RWPE2 (cell line): ENCODE measurements around the gene SLC44A1.
A peak's percentile ranks its signal among the peaks of the same experiment; 100 is the strongest.

Experiments
- ATAC-seq: fragments of 200-7000 bp; cut with Tn5 transposase; 3 replicates; pipeline ENCODE4 v1.9.1; 2021; ENCODE audit warnings: low read depth
- DNase-seq: peaks from one replicate; pipeline ENCODE4 v3.0.0-alpha.2; 2020; ENCODE audit warnings: low spot score
- H3K27ac ChIP-seq: fragments of 450-650 bp; 2 replicates; pipeline ENCODE4 v1.5.1; 2017; ENCODE audit warnings: mild to moderate bottlenecking; ENCODE audit not compliant: poor library complexity, severe bottlenecking
- H3K27me3 ChIP-seq: fragments of 250-450 bp; sonication (Bioruptor Pico); 2 replicates; pipeline ENCODE4 v1.5.1; 2021; ENCODE audit warnings: mild to moderate bottlenecking, moderate library complexity; ENCODE audit not compliant: insufficient read depth, poor library complexity, severe bottlenecking
- H3K36me3 ChIP-seq: fragments of 250-450 bp; sonication (Bioruptor Pico); 2 replicates; pipeline ENCODE4 v1.5.1; 2020; ENCODE audit warnings: low read depth, mild to moderate bottlenecking, moderate library complexity
- H3K4me1 ChIP-seq: fragments of 250-450 bp; sonication (Bioruptor Pico); 2 replicates; pipeline ENCODE4 v1.5.1; 2021; ENCODE audit warnings: mild to moderate bottlenecking, moderate library complexity; ENCODE audit not compliant: insufficient read depth, poor library complexity, severe bottlenecking
- H3K4me3 ChIP-seq: fragments of 250-450 bp; sonication (Bioruptor Pico); 2 replicates; pipeline ENCODE4 v1.5.1; 2021; ENCODE audit warnings: mild to moderate bottlenecking, moderate library complexity; ENCODE audit not compliant: severe bottlenecking
- H3K9me3 ChIP-seq: fragments of 250-450 bp; sonication (Bioruptor Pico); 2 replicates; pipeline ENCODE4 v1.5.1; 2021; ENCODE audit warnings: mild to moderate bottlenecking, moderate library complexity; ENCODE audit not compliant: severe bottlenecking
- TF ChIP-seq, protein P1 (sequence below): fragments of 450-650 bp; IDR thresholded peaks from one replicate; pipeline ENCODE4 v1.5.1; 2017; ENCODE audit warnings: mild to moderate bottlenecking, moderate library complexity; ENCODE audit not compliant: poor library complexity, severe bottlenecking

SLC44A1 gene

DNA sequence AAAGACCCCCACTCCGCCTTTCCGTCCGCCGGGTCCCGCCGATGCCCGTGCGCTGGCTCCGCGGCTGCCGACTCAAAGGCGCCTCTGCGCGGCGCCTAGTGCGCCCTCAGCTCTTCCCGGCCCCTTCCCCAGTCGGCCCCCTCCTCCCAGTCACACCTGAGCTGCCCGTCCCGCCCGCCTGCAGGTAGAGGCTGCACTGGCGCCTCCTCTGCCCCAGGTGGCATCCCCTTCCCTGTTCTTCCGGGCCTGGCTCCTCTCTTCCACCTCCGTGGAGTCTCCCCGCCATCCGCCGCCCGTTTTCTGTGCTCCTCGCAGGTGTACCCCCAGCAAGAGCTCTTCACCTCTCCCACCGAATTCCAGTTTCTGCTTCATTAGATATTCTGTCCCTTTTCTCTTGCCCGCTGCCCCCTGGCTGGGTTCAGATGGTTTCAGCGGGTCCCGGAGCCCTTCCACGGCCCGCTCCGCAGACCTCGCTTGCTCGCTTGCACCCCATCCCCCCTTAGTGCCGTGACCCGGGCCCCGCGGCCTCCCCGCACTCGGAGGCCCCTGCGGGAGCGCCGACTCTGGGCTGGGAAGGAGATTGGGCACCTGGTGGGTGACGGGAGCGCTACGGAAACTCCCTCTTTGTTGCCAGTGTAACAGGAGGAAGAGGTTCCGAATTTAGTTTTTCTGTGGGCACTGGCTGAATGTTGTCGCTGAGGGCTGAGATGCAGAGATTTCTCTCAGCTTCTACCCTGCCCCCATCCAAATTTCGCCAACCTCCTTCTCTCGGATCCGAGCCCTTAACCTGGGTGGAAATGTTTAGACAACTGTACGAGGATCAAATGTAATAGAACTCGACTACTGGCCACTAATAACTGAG is 809 bp downstream of the SLC44A1 start:
- no peaks in the 10 kb centered on the region for H3K9me3 ChIP-seq
- H3K4me1 ChIP-seq, result peaks cover 10% of the 10 kb centered on the region
- H3K36me3 ChIP-seq, result no peaks in the 10 kb centered on the region
- DNase-seq, result peak; percentile 83
- no peaks in the 10 kb centered on the region for H3K27me3 ChIP-seq
- peak overlapping the region; percentile 71 for H3K4me3 ChIP-seq
- TF ChIP-seq, protein P1, sequence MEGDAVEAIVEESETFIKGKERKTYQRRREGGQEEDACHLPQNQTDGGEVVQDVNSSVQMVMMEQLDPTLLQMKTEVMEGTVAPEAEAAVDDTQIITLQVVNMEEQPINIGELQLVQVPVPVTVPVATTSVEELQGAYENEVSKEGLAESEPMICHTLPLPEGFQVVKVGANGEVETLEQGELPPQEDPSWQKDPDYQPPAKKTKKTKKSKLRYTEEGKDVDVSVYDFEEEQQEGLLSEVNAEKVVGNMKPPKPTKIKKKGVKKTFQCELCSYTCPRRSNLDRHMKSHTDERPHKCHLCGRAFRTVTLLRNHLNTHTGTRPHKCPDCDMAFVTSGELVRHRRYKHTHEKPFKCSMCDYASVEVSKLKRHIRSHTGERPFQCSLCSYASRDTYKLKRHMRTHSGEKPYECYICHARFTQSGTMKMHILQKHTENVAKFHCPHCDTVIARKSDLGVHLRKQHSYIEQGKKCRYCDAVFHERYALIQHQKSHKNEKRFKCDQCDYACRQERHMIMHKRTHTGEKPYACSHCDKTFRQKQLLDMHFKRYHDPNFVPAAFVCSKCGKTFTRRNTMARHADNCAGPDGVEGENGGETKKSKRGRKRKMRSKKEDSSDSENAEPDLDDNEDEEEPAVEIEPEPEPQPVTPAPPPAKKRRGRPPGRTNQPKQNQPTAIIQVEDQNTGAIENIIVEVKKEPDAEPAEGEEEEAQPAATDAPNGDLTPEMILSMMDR, result peak; percentile 55
- ATAC-seq, result peak; percentile 71
- H3K27ac ChIP-seq, result peak overlapping the region; percentile 57

DNA sequence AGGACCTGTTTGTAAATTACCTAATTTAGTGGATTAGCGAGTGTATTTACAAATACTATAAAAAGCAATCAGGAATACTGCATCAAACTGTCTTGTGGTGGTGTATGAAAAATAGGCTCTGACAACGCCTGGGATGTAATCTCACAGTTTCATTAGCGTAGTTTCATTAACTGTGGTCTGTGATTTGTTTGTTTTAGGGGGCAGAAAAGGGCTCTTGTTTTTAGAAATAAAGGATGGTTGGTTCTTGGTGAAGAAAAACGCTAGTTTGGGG is 1.4 kb downstream of the SLC44A1 start:
- H3K4me3 ChIP-seq, result peak overlapping the region; percentile 71
- ATAC-seq (no peak), DNase-seq (no peak)
- peaks cover 10% of the 10 kb centered on the region for H3K4me1 ChIP-seq
- TF ChIP-seq, protein P1, result no peak
- H3K36me3 ChIP-seq, result no peaks in the 10 kb centered on the region
- no peaks in the 10 kb centered on the region for H3K9me3 ChIP-seq
- H3K27ac ChIP-seq, result peak overlapping the region; percentile 57
- H3K27me3 ChIP-seq, result no peaks in the 10 kb centered on the region

DNA sequence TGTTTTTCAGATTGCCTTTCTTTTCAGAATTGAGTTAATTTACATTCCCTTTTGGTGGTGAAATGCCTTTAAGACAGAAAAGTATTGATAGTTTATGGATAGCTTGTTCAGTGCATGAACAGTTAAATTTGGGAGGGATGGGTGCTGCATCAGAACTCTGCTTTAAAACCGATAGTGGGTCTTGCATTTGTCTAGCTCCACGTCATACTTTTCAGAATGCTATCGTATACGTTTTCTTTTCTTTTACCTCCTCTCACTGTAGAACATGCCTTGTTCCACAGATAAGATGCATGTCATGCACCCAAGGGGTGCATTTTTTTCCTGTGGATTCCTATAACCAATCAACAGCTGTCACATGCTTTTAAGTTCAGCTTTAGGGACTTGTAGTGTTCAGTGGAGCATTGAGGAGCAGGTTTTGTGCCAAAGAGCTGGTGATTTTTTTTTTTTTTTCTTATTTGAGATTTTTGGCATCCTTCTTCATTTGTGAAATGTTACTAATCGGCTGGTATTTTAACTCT is 2.3 kb downstream of the SLC44A1 start:
- ATAC-seq (no peak), DNase-seq (no peak)
- TF ChIP-seq, protein P1, result no peak
- Histone ChIP-seq H3K9me3 (no peaks in the 10 kb centered on the region), H3K4me1 (peaks cover 10% of the 10 kb centered on the region), H3K27me3 (no peaks in the 10 kb centered on the region), H3K27ac (no peak overlapping the region), H3K4me3 (peak overlapping the region; percentile 71), H3K36me3 (no peaks in the 10 kb centered on the region)

DNA sequence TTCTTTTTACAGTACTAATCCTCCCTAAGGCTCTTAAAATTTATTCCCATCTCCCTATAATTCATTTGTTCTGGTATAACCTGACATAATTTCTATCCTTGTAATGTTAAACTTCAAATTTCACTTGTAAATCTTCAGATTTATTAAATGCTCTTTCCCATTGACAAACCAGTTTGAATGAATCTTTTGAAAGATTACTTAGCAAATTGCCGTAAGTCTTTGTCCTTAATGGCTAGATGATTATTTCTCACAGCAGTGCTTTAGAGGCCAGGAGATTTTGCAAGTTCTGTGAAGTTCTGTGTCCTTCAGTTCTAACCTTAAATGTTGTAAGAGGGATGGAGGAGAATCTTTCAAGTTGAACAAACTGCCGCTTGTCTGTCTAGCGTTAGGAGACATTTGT is 4.2 kb downstream of the SLC44A1 start:
- Histone ChIP-seq H3K4me3 (no peak overlapping the region), H3K36me3 (no peaks in the 10 kb centered on the region), H3K9me3 (no peaks in the 10 kb centered on the region), H3K27me3 (no peaks in the 10 kb centered on the region), H3K4me1 (peaks cover 10% of the 10 kb centered on the region), H3K27ac (no peak overlapping the region)
- no peak for DNase-seq
- ATAC-seq, result no peak
- TF ChIP-seq, protein P1, result no peak

DNA sequence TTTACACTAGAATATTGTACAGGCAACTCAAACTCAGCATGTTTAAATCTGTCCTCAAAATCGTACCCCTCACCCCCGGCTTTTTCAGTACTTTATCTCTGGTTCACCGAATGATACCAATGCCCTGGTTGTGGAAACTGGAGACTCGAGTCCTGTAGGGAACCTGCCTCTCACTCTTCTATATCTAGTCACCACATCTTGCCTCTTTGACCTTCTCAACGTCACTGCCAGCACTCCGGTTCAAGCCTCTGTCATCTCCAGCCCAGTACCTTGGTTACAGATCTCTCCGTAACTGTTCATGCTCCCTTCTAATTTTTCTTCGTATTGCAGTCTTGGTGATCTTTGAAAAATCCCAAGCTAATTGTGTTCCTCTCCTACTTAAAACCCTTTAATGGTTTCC is 6.7 kb downstream of the SLC44A1 start:
- Histone ChIP-seq H3K36me3 (no peaks in the 10 kb centered on the region), H3K4me1 (peaks cover 14% of the 10 kb centered on the region), H3K9me3 (no peaks in the 10 kb centered on the region), H3K4me3 (no peak overlapping the region), H3K27me3 (no peaks in the 10 kb centered on the region), H3K27ac (no peak overlapping the region)
- DNase-seq (no peak), ATAC-seq (no peak)
- TF ChIP-seq, protein P1, result no peak
